HEK293 (cell line): ENCODE measurements around the gene ABCA5.

Experiments
- CTCF ChIA-PET: fragments of 350-600 bp; formaldehyde crosslinking; extraction: SDS; loops from one replicate; lab custom pipeline; 2021; ENCODE audit warnings: antibody characterized with exemption; lab: Yijun Ruan, JAX
- POLR2A ChIA-PET: fragments of 300-600 bp; formaldehyde crosslinking; extraction: SDS; loops from one replicate; lab custom pipeline; 2020; ENCODE audit warnings: antibody characterized with exemption, inconsistent platforms; lab: Yijun Ruan, JAX
- H3K27ac ChIP-seq: fragments of 200-500 bp; sonication (Bioruptor generic); 2 replicates; pipeline ENCODE4 v1.5.1; 2014; ENCODE audit warnings: low read depth, low read length, control low read depth, inconsistent platforms; ENCODE audit errors: extremely low read depth
- H3K36me3 ChIP-seq, 2 experiments: fragments of 200-500 bp in 1 of 2; sonication (Bioruptor generic) in 1 of 2; 1 replicate in 1 of 2; 2 replicates in 1 of 2; pipeline ENCODE4 v1.5.1; 2014 to 2017; ENCODE audit warnings: inconsistent platforms in 2 of 2, low read length in 2 of 2; ENCODE audit not compliant: control insufficient read depth in 2 of 2, insufficient read depth in 1 of 2
- H3K4me1 ChIP-seq: fragments of 200-500 bp; sonication (Bioruptor generic); 2 replicates; pipeline ENCODE4 v1.5.1; 2014; ENCODE audit warnings: mild to moderate bottlenecking, low read length, inconsistent platforms; ENCODE audit not compliant: control insufficient read depth, insufficient read depth
- H3K4me3 ChIP-seq: 2 replicates; pipeline ENCODE4 v1.5.1; 2011; ENCODE audit warnings: low read depth, mild to moderate bottlenecking, control low read depth, low read length, moderate library complexity
- H3K9me3 ChIP-seq: fragments of 200-500 bp; sonication (Bioruptor generic); 2 replicates; pipeline ENCODE4 v1.5.1; 2014; ENCODE audit warnings: low read depth, low read length, inconsistent platforms; ENCODE audit not compliant: control insufficient read depth, insufficient read depth
- ELK4 ChIP-seq: IDR thresholded peaks from 2 replicates; pipeline ENCODE4 v1.6.1; 2011; ENCODE audit warnings: mild to moderate bottlenecking, low read depth, low read length, borderline replicate concordance
- KLF7 ChIP-seq: fragments of 450-650 bp; formaldehyde crosslinking; IDR thresholded peaks from 2 replicates; pipeline ENCODE4 v1.5.1; 2016; ENCODE audit warnings: missing biosample characterization, missing genetic modification characterization, borderline replicate concordance
- KLF9 ChIP-seq: fragments of 450-650 bp; formaldehyde crosslinking; IDR thresholded peaks from 2 replicates; pipeline ENCODE4 v1.5.1; 2016; ENCODE audit warnings: missing biosample characterization, missing genetic modification characterization, low read depth
- ZBTB20 ChIP-seq: fragments of 450-650 bp; formaldehyde crosslinking; IDR thresholded peaks from 2 replicates; pipeline ENCODE4 v1.5.1; 2016; ENCODE audit warnings: missing biosample characterization, missing genetic modification characterization
- ZBTB21 ChIP-seq: fragments of 450-650 bp; formaldehyde crosslinking; IDR thresholded peaks from 2 replicates; pipeline ENCODE4 v1.5.1; 2017; ENCODE audit warnings: missing biosample characterization, missing genetic modification characterization
- ZEB2 ChIP-seq: fragments of 450-650 bp; formaldehyde crosslinking; IDR thresholded peaks from 2 replicates; pipeline ENCODE4 v1.5.1; 2016; ENCODE audit warnings: missing biosample characterization, missing genetic modification characterization
- ZNF112 ChIP-seq: fragments of 450-650 bp; formaldehyde crosslinking; IDR thresholded peaks from 2 replicates; pipeline ENCODE4 v1.5.0; 2017; ENCODE audit warnings: missing biosample characterization, missing genetic modification characterization
- ZNF510 ChIP-seq: fragments of 450-650 bp; formaldehyde crosslinking; IDR thresholded peaks from 2 replicates; pipeline ENCODE4 v1.5.1; 2018; ENCODE audit warnings: mild to moderate bottlenecking, missing genetic modification characterization, missing biosample characterization; ENCODE audit not compliant: insufficient replicate concordance
- ZNF514 ChIP-seq: fragments of 450-650 bp; formaldehyde crosslinking; IDR thresholded peaks from 2 replicates; pipeline ENCODE4 v1.5.1; 2016; ENCODE audit warnings: missing biosample characterization, missing genetic modification characterization
- ZNF571 ChIP-seq: fragments of 450-650 bp; formaldehyde crosslinking; IDR thresholded peaks from 2 replicates; pipeline ENCODE4 v1.5.0; 2017; ENCODE audit warnings: missing biosample characterization, missing genetic modification characterization
- ZNF596 ChIP-seq: fragments of 450-650 bp; IDR thresholded peaks from 2 replicates; pipeline ENCODE4 v1.5.0; 2018; ENCODE audit warnings: missing biosample characterization, mild to moderate bottlenecking, missing genetic modification characterization, moderate library complexity
- ZNF701 ChIP-seq: fragments of 450-650 bp; formaldehyde crosslinking; IDR thresholded peaks from 2 replicates; pipeline ENCODE4 v1.5.1; 2016; ENCODE audit warnings: missing biosample characterization, missing genetic modification characterization
- ZNF747 ChIP-seq: fragments of 450-650 bp; formaldehyde crosslinking; IDR thresholded peaks from 2 replicates; pipeline ENCODE4 v1.5.1; 2016; ENCODE audit warnings: missing biosample characterization, missing genetic modification characterization
- ZNF76 ChIP-seq: fragments of 450-650 bp; formaldehyde crosslinking; IDR thresholded peaks from 2 replicates; pipeline ENCODE4; 2016; ENCODE audit warnings: low read depth, missing biosample characterization, missing genetic modification characterization, borderline replicate concordance
- ZNF768 ChIP-seq: fragments of 450-650 bp; formaldehyde crosslinking; IDR thresholded peaks from 2 replicates; pipeline ENCODE4 v1.5.1; 2018; ENCODE audit warnings: missing biosample characterization, mild to moderate bottlenecking, missing genetic modification characterization
- ZSCAN16 ChIP-seq: fragments of 450-650 bp; formaldehyde crosslinking; IDR thresholded peaks from 2 replicates; pipeline ENCODE4 v1.5.1; 2016; ENCODE audit warnings: missing biosample characterization, missing genetic modification characterization
- TF ChIP-seq, protein P1 (sequence below): fragments of 450-650 bp; formaldehyde crosslinking; IDR thresholded peaks from 2 replicates; pipeline ENCODE4 v1.5.1; 2016; ENCODE audit warnings: missing biosample characterization, missing genetic modification characterization
- TF ChIP-seq, protein P2 (sequence below): fragments of 450-650 bp; formaldehyde crosslinking; IDR thresholded peaks from 2 replicates; pipeline ENCODE4 v1.5.1; 2016; ENCODE audit warnings: missing biosample characterization, missing genetic modification characterization
- TF ChIP-seq, protein P3 (sequence below): fragments of 450-650 bp; formaldehyde crosslinking; IDR thresholded peaks from 2 replicates; pipeline ENCODE4 v1.5.1; 2017; ENCODE audit warnings: missing biosample characterization, missing genetic modification characterization

The ABCA5 gene

DNA sequence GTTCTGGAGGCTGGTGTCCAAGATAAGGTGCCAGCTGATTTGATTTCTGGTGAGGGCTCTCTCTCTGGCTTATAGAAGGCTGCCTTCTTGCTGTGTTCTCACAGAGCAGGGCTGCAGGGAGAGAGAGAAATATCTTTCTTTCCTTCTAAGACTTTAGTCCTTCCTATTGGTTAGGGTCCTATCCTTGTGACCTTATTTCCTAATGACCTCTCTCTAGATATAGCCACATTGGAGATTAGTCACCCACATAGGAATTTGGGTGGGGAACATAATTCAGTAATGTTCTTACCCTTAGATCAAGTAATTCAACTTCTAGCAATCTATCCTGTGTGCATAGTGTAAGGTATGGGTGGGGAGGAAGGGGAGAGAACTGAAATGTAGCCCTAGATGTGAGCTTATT, 18.0 kb upstream of the ABCA5 start:
- CTCF ChIA-PET: interaction anchor here (0.6 to 0.7 kb wide), 2 partner anchors 9 to 20 kb away, joined by 3 to 6 read pairs; no protein-coding TSS in a partner anchor
- Histone ChIP-seq H3K36me3 (no peaks in the 10 kb centered on the region), H3K27ac (no peak overlapping the region), H3K4me1 (no peaks in the 10 kb centered on the region), H3K4me3 (no peak overlapping the region), H3K9me3 (no peaks in the 10 kb centered on the region)
- POLR2A ChIA-PET: no interaction called here
- no peak for TF ChIP-seq ZSCAN16 (tag by site-specific recombination)
- no peak for TF ChIP-seq KLF9 (tag by site-specific recombination)
- TF ChIP-seq ZNF701: no peak
- TF ChIP-seq ELK4: no peak
- no peak for TF ChIP-seq ZNF76 (tag by site-specific recombination)
- TF ChIP-seq, protein P1, sequence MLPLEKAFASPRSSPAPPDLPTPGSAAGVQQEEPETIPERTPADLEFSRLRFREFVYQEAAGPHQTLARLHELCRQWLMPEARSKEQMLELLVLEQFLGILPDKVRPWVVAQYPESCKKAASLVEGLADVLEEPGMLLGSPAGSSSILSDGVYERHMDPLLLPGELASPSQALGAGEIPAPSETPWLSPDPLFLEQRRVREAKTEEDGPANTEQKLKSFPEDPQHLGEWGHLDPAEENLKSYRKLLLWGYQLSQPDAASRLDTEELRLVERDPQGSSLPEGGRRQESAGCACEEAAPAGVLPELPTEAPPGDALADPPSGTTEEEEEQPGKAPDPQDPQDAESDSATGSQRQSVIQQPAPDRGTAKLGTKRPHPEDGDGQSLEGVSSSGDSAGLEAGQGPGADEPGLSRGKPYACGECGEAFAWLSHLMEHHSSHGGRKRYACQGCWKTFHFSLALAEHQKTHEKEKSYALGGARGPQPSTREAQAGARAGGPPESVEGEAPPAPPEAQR (tag by site-specific recombination): no peak
- TF ChIP-seq ZBTB20: no peak
- TF ChIP-seq ZNF112 (tag by site-specific recombination): no peak
- no peak for TF ChIP-seq ZNF571 (tag by site-specific recombination)
- no peak for TF ChIP-seq ZEB2
- TF ChIP-seq ZNF747 (tag by site-specific recombination): no peak
- no peak for TF ChIP-seq ZBTB21 (tag by site-specific recombination)

DNA sequence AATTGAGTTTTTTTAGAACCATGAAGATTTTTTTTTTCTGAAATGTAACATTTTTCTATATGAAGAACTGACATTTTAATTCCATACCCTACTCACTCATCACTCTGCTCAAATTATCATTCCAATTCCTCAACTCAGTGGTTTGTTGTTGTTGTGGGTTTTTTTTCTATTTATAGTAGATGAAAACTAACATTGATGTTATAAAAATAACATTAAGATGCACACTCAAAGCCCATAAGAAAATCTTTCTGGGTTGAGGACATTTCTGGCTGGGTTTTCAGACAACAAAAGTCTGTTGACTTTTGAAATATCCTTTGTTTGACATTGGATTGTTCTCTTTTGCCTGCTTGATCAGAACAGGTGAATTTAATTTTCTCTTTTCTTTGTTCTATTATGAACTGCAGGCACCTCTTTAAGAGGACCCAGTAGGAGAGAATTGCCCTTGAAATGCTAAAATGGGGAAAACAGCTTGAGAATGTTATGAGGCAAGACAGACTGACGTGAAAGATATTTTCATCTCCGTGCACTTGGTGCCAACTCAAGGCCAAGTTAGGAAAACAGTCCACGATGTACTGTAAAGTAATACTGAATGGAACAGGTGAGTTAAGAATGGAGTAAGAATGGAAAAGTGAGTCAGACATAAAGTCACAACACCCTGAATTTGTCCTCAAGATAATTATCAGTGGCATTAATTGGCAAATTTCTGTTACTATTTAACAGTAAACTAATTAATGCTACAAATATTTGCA, 16.1 kb upstream of the ABCA5 start:
- Histone ChIP-seq H3K4me1 (no peaks in the 10 kb centered on the region), H3K36me3 (no peaks in the 10 kb centered on the region), H3K9me3 (no peaks in the 10 kb centered on the region), H3K4me3 (no peak overlapping the region), H3K27ac (no peak overlapping the region)
- ChIA-PET POLR2A (no interaction called here), CTCF (interaction anchor here (0.6 to 1.6 kb wide), 2 partner anchors 9 to 13 kb away, joined by 3 read pairs; no protein-coding TSS in a partner anchor)
- TF ChIP-seq, protein P2, sequence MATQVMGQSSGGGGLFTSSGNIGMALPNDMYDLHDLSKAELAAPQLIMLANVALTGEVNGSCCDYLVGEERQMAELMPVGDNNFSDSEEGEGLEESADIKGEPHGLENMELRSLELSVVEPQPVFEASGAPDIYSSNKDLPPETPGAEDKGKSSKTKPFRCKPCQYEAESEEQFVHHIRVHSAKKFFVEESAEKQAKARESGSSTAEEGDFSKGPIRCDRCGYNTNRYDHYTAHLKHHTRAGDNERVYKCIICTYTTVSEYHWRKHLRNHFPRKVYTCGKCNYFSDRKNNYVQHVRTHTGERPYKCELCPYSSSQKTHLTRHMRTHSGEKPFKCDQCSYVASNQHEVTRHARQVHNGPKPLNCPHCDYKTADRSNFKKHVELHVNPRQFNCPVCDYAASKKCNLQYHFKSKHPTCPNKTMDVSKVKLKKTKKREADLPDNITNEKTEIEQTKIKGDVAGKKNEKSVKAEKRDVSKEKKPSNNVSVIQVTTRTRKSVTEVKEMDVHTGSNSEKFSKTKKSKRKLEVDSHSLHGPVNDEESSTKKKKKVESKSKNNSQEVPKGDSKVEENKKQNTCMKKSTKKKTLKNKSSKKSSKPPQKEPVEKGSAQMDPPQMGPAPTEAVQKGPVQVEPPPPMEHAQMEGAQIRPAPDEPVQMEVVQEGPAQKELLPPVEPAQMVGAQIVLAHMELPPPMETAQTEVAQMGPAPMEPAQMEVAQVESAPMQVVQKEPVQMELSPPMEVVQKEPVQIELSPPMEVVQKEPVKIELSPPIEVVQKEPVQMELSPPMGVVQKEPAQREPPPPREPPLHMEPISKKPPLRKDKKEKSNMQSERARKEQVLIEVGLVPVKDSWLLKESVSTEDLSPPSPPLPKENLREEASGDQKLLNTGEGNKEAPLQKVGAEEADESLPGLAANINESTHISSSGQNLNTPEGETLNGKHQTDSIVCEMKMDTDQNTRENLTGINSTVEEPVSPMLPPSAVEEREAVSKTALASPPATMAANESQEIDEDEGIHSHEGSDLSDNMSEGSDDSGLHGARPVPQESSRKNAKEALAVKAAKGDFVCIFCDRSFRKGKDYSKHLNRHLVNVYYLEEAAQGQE: no peak
- TF ChIP-seq ZNF596 (no peak), ZNF768 (tag by site-specific recombination) (no peak), ZNF510 (tag by site-specific recombination) (no peak), KLF7 (tag by site-specific recombination) (no peak), ZNF514 (tag by site-specific recombination) (no peak)
- TF ChIP-seq, protein P3, sequence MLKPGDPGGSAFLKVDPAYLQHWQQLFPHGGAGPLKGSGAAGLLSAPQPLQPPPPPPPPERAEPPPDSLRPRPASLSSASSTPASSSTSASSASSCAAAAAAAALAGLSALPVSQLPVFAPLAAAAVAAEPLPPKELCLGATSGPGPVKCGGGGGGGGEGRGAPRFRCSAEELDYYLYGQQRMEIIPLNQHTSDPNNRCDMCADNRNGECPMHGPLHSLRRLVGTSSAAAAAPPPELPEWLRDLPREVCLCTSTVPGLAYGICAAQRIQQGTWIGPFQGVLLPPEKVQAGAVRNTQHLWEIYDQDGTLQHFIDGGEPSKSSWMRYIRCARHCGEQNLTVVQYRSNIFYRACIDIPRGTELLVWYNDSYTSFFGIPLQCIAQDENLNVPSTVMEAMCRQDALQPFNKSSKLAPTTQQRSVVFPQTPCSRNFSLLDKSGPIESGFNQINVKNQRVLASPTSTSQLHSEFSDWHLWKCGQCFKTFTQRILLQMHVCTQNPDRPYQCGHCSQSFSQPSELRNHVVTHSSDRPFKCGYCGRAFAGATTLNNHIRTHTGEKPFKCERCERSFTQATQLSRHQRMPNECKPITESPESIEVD (tag by site-specific recombination): no peak
